ENCODE data around the gene MREG. TPM values are rescaled to one million over a fixed set of nuclear protein-coding genes. Genes with fewer than 3 reads are reported as not detected.

MREG gene, protein sequence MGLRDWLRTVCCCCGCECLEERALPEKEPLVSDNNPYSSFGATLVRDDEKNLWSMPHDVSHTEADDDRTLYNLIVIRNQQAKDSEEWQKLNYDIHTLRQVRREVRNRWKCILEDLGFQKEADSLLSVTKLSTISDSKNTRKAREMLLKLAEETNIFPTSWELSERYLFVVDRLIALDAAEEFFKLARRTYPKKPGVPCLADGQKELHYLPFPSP
- 2.7 and 2.9 TPM in 2 replicates for total RNA-seq (2011; cell fraction: chromatin; rRNA removed; ENCODE audit: low replicate concordance)
- total RNA-seq (2011; cell fraction: nucleolus; rRNA removed) = 1.4 and 2.0 TPM in 2 replicates
- total RNA-seq (2011; cell fraction: nucleoplasm; rRNA removed) = 1.5 and 1.8 TPM in 2 replicates
- total RNA-seq (2014; rRNA removed) (2.9 and 3.6 TPM in 2 replicates), total RNA-seq (2014; rRNA removed; fragmentation: Illumina TruSeq; extraction: Trizol) (2.3 and 2.8 TPM in 2 replicates), total RNA-seq (2015; rRNA removed; fragmentation: Illumina TruSeq; extraction: Trizol) (2.0 and 2.1 TPM in 2 replicates), total RNA-seq (2021) (3.5 and 3.8 TPM in 2 replicates), polyA plus RNA-seq (2011; rRNA removed) (1.5 and 2.3 TPM in 2 replicates), polyA plus RNA-seq (2014; fragmentation: Illumina TruSeq; extraction: Trizol) (1.2 and 2.8 TPM in 2 replicates), polyA plus RNA-seq (2014; fragmentation: Nextera tagmentation; extraction: Ambion mirVana) (1 to 10 TPM in 1 of 2 experiments, under 1 TPM in 1; 0.77 to 1.0 TPM), polyA plus RNA-seq (2014; rRNA removed) (2.0 and 2.8 TPM in 2 replicates), polyA minus RNA-seq (2011; rRNA and poly(A)+ RNA removed) (1.6 and 2.3 TPM in 2 replicates), Bru-seq, nascent RNA (percentile 53 among the genes with signal in this experiment), BruChase-seq, experiment 1, labeled RNA remaining after a 2-hour chase (percentile 54 among the genes with signal in this experiment), BruChase-seq, experiment 2, labeled RNA remaining after a 6-hour chase (percentile 51 among the genes with signal in this experiment)
- 0.63 and 1.3 TPM in 2 replicates for polyA plus RNA-seq (2011; cell fraction: cytosol; rRNA removed)
- 1.9 and 2.2 TPM in 2 replicates for polyA plus RNA-seq (2011; cell fraction: nucleus; rRNA removed)
- polyA plus RNA-seq (2012) = 1.3 and 2.3 TPM in 2 replicates
- polyA minus RNA-seq (2011; cell fraction: cytosol; rRNA and poly(A)+ RNA removed) = 1.4 and 1.5 TPM in 2 replicates
- 0.81 and 1.4 TPM in 2 replicates for polyA minus RNA-seq (2011; cell fraction: nucleus; rRNA and poly(A)+ RNA removed)
- long read RNA-seq, experiment 1, partial matches to known transcripts = 1 of 5 reads
- long read RNA-seq, experiment 1, other reads (novel, unspliced or antisense) = 2 of 5 reads
- long read RNA-seq, experiment 2, partial matches to known transcripts = 1 of 1 reads
- long read RNA-seq, experiment 2, other reads (novel, unspliced or antisense) = 0 of 1 reads
- long read RNA-seq, experiment 3, partial matches to known transcripts = 0 of 2 reads
- long read RNA-seq, experiment 3, other reads (novel, unspliced or antisense) = 0 of 2 reads

DNA sequence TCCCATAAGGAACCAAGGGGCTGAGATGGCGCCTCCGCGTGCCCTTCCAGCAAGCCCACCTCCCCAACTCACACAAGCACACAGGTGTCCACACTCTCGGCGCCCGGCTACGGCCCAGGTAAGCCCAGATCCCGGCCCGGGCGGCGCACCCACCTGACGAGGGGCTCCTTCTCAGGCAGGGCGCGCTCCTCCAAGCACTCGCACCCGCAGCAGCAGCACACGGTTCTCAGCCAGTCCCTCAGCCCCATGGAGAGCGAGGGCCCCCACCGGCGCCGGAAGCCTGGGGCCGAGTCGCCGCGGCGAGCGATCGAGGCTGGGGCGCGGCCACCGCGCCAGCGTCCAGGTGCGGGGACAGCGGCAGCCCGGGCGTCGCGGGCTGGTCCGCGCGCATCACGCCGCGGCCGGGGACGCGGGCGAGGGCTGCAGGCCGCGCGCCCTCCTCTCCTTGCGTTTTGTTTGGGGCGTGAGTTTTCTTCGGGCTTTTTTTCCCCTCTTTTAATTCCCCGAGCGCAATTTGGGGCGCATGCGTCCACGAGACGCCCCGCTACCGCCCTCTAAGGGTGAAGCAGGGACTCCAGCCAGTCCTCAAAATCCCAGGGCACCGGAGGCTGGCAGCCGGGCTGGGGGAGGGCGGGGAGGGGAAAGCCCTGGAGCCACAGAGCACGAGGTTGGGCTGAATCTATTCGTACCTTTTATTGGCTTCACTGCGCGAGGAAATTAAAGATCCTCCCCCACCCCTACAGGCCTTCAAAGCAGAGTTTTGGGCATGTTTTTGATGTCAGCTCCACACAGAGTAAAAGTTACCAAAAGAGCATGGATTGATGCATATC is at the start of gene MREG:
MREG (minus strand) TSS at position 472 of the 830 bp plus-strand sequence; CDS start at position 248, 224 bp downstream.
- no peak within 1 kb of the TSS for H3K27ac ChIP-seq (ENCODE audit: extremely low read depth, low read depth, low read length)
- peak within 1 kb of the TSS; percentile 63 for H3K4me3 ChIP-seq
- ChIA-PET CTCF (ENCODE audit: low intra/inter-chr PET ratio) (no interaction called here), POLR2A (interaction anchor here (1.8 kb wide), 1 partner anchor 12 kb away, joined by 9 read pairs; no protein-coding TSS in a partner anchor)
- DNase-seq (ENCODE audit: extremely low read depth in 1 of 4, low spot score in 3 of 4) (peak; percentile 81 to 83 (median 82)), FAIRE-seq (no peak), ATAC-seq (peak; percentile 92)
- in situ Hi-C loops (cut with MboI) = no loop called here
- no peaks in the 10 kb centered on the region for H3K9me1 ChIP-seq (ENCODE audit: control insufficient read depth, insufficient read depth, low read length)
- peak within 1 kb of the TSS; percentile 67 to 93 for H3K9ac ChIP-seq (ENCODE audit: insufficient read depth in 1 of 2, low read depth in 2 of 2, low read length in 2 of 2)
- peak within 1 kb of the TSS; percentile 89 for H2AFZ ChIP-seq (ENCODE audit: low read depth, low read length)
- H3K27me3 ChIP-seq (ENCODE audit: control insufficient read depth in 2 of 2, insufficient read depth in 2 of 2, low read length in 2 of 2) = no peaks in the 10 kb centered on the region
- WGBS (ENCODE audit: insufficient coverage, low coverage, missing lambda C conversion rate) = 7% methylated on average over 3 of the region's 70 CpGs
- intact Hi-C loops (cut with micrococcal nuclease) = loop anchor here (5.0 kb wide), 1 partner anchor 46 kb away; no protein-coding TSS in a partner anchor
- no TSS peak for BruUV-seq (replicated peaks)
- H4K20me1 ChIP-seq (replicated peaks; ENCODE audit: control insufficient read depth, insufficient read depth, low read length) = no peaks in the 10 kb centered on the region
- H3K36me3 ChIP-seq (ENCODE audit: control insufficient read depth, insufficient read depth, low read length) = no peaks in the 10 kb centered on the region
- H3K79me2 ChIP-seq (ENCODE audit: control insufficient read depth, insufficient read depth, low read length) = no peaks in the 10 kb centered on the region; the same call in 2 of the 3 replicates
- peaks cover 0 to 10% of the 10 kb centered on the region in 2 experiments; a peak in 4 of 5 replicates for H3K4me1 ChIP-seq (replicated peaks in 1 of 2; ENCODE audit: control insufficient read depth in 2 of 2, insufficient read depth in 2 of 2, low read length in 2 of 2)
- H3K9me3 ChIP-seq (replicated peaks; ENCODE audit: control insufficient read depth, insufficient read depth, low read depth, low read length) = no peaks in the 10 kb centered on the region
- H3K4me2 ChIP-seq (ENCODE audit: insufficient read depth, low read length) = peak within 1 kb of the TSS; percentile 78
- TF ChIP-seq GTF2E2 (tag; IDR thresholded peaks at IDR 0.05) (no peak), KHSRP (IDR thresholded peaks at IDR 0.05) (no peak), MCM3 (IDR thresholded peaks at IDR 0.05) (no peak), RBFOX2 (IDR thresholded peaks at IDR 0.05; ENCODE audit: low read depth, low read length) (peak; percentile 59), SIRT6 (IDR thresholded peaks at IDR 0.05; ENCODE audit: low read depth, low read length) (no peak), ARNT (IDR thresholded peaks at IDR 0.05) (no peak)
- TF ChIP-seq, protein P1, sequence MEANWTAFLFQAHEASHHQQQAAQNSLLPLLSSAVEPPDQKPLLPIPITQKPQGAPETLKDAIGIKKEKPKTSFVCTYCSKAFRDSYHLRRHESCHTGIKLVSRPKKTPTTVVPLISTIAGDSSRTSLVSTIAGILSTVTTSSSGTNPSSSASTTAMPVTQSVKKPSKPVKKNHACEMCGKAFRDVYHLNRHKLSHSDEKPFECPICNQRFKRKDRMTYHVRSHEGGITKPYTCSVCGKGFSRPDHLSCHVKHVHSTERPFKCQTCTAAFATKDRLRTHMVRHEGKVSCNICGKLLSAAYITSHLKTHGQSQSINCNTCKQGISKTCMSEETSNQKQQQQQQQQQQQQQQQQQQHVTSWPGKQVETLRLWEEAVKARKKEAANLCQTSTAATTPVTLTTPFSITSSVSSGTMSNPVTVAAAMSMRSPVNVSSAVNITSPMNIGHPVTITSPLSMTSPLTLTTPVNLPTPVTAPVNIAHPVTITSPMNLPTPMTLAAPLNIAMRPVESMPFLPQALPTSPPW (CRISPR knock-in tag; IDR thresholded peaks at IDR 0.05) = 0 out of 2 replicates have a peak, but pooled peaks have one; percentile 29
- TF ChIP-seq, protein P2, sequence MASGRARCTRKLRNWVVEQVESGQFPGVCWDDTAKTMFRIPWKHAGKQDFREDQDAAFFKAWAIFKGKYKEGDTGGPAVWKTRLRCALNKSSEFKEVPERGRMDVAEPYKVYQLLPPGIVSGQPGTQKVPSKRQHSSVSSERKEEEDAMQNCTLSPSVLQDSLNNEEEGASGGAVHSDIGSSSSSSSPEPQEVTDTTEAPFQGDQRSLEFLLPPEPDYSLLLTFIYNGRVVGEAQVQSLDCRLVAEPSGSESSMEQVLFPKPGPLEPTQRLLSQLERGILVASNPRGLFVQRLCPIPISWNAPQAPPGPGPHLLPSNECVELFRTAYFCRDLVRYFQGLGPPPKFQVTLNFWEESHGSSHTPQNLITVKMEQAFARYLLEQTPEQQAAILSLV (tag; IDR thresholded peaks at IDR 0.05) = no peak
- TF ChIP-seq, protein P3, sequence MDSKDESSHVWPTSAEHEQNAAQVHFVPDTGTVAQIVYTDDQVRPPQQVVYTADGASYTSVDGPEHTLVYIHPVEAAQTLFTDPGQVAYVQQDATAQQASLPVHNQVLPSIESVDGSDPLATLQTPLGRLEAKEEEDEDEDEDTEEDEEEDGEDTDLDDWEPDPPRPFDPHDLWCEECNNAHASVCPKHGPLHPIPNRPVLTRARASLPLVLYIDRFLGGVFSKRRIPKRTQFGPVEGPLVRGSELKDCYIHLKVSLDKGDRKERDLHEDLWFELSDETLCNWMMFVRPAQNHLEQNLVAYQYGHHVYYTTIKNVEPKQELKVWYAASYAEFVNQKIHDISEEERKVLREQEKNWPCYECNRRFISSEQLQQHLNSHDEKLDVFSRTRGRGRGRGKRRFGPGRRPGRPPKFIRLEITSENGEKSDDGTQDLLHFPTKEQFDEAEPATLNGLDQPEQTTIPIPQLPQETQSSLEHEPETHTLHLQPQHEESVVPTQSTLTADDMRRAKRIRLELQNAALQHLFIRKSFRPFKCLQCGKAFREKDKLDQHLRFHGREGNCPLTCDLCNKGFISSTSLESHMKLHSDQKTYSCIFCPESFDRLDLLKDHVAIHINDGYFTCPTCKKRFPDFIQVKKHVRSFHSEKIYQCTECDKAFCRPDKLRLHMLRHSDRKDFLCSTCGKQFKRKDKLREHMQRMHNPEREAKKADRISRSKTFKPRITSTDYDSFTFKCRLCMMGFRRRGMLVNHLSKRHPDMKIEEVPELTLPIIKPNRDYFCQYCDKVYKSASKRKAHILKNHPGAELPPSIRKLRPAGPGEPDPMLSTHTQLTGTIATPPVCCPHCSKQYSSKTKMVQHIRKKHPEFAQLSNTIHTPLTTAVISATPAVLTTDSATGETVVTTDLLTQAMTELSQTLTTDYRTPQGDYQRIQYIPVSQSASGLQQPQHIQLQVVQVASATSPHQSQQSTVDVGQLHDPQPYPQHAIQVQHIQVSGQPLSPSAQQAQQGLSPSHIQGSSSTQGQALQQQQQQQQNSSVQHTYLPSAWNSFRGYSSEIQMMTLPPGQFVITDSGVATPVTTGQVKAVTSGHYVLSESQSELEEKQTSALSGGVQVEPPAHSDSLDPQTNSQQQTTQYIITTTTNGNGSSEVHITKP (IDR thresholded peaks at IDR 0.05; ENCODE audit: partially characterized antibody) = no peak

All from K562 (cell line).